Esophagus (tissue), 2 donors: ENCODE data around the gene ARG2. TPM values are rescaled to one million over a fixed set of nuclear protein-coding genes. Genes with fewer than 3 reads are reported as not detected.
"Not testable (repeated sequence)": the region's sequence is repeated elsewhere in the genome, so short reads cannot be mapped to it uniquely, and the experiment has no call there.

Source experiments
- H3K27ac ChIP-seq, 2 donors: one replicate each; pipeline ENCODE4 v1.5.1; 2013; ENCODE audit warnings: low read depth in 2 of 2, mild to moderate bottlenecking in 2 of 2, inconsistent platforms in 1 of 2, low read length in 1 of 2, moderate library complexity in 1 of 2
- H3K27me3 ChIP-seq, 2 donors: one replicate each; pipeline ENCODE4 v1.6.1; 2013; ENCODE audit warnings: low read length in 2 of 2, control low read depth in 1 of 2, mild to moderate bottlenecking in 1 of 2; ENCODE audit not compliant: insufficient read depth in 2 of 2, control insufficient read depth in 1 of 2
- H3K36me3 ChIP-seq, 2 donors: one replicate each; pipeline ENCODE4 v1.6.1; 2013; ENCODE audit warnings: low read length in 1 of 2; ENCODE audit not compliant: control insufficient read depth in 2 of 2, insufficient read depth in 2 of 2
- H3K4me1 ChIP-seq, 2 donors: one replicate each; pipeline ENCODE4 v1.6.1; 2013; ENCODE audit warnings: low read length in 1 of 2; ENCODE audit not compliant: control insufficient read depth in 2 of 2, insufficient read depth in 2 of 2
- H3K4me3 ChIP-seq, 2 donors: one replicate each; pipeline ENCODE4 v1.5.1; 2013; ENCODE audit warnings: low read length in 2 of 2, mild to moderate bottlenecking in 2 of 2, low read depth in 1 of 2, moderate library complexity in 1 of 2
- H3K9me3 ChIP-seq, 2 donors: one replicate each; pipeline ENCODE4 v1.6.1; 2013; ENCODE audit warnings: mild to moderate bottlenecking in 2 of 2, low read depth in 1 of 2, low read length in 1 of 2, moderate library complexity in 1 of 2; ENCODE audit not compliant: control insufficient read depth in 2 of 2, insufficient read depth in 1 of 2
- WGBS, 2 donors: extraction: QIAGEN DNeasy Blood & Tissue Kit; methylation state at CpG; one replicate each; pipeline ENCODE4 v1.1.7; 2013; 5-methylcytosine and 5-hydroxymethylcytosine counted together
- polyA plus RNA-seq, 2 donors: library from polyadenylated mRNA; stranded (reverse); fragments of 200-250 nt; gene quantifications; one replicate each; pipeline ENCODE4 v1.2.3, GENCODE V29; 2013
- donor health status: healthy with polysubstance abuse.
- donor health status: Bipolar disorder and iron deficiency.

Gene ARG2
- polyA plus RNA-seq, 2 donors: 12.2 to 30.4 TPM

DNA sequence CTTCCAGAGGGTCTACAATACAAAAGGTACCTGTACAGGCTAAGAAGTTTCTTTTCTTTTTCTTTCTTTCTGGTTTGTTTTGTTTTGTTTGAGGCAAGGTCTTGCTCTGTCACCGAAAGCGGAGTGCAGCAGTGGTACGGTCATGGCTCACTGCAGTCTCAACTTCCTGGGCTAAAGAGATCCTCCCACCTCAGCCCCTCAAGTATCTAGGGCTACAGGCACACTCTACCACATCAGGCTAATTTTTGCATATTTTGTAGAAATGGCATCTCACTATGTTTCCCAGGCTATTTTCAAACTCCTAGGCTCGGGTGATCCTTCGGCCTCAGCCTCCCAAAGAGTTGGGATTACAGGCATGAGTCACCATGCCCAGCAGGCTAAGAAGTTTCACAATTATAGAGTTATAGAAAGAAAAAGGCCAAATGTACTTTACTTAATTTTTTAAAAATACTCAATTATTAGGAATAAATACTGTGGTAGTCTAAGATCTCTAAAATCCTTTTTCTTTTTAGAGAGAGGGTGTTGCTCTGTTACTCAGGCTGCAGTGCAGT lies 16.6 kb upstream of the ARG2 start:
- no peaks in the 10 kb centered on the region for H3K27me3 ChIP-seq
- H3K27ac ChIP-seq: no peak overlapping the region
- H3K36me3 ChIP-seq: no peaks in the 10 kb centered on the region
- H3K4me1 ChIP-seq: peaks cover 0 to 3% of the 10 kb centered on the region in 2 donors
- WGBS, 2 donors: 66% methylated on average over 5 of the region's 5 CpGs
- no peaks in the 10 kb centered on the region for H3K9me3 ChIP-seq
- H3K4me3 ChIP-seq: no peak overlapping the region

GRCh38 chr14:67607646-67608045 lies 12.1 kb upstream of the ARG2 start:
- Histone ChIP-seq H3K27me3 (no peaks in the 10 kb centered on the region), H3K4me1 (no peaks in the 10 kb centered on the region), H3K9me3 (no peaks in the 10 kb centered on the region), H3K27ac (no peak overlapping the region), H3K4me3 (no peak overlapping the region), H3K36me3 (no peaks in the 10 kb centered on the region)
- 92 to 93% methylated on average over 5 of the region's 5 CpGs for WGBS, 2 donors

GRCh38 chr14:67609642-67610310 lies 9.9 kb upstream of the ARG2 start:
- H3K4me1 ChIP-seq: no peaks in the 10 kb centered on the region
- no peaks in the 10 kb centered on the region for H3K27me3 ChIP-seq
- WGBS, 2 donors: 64 to 73% methylated on average over 10 of the region's 10 CpGs

DNA sequence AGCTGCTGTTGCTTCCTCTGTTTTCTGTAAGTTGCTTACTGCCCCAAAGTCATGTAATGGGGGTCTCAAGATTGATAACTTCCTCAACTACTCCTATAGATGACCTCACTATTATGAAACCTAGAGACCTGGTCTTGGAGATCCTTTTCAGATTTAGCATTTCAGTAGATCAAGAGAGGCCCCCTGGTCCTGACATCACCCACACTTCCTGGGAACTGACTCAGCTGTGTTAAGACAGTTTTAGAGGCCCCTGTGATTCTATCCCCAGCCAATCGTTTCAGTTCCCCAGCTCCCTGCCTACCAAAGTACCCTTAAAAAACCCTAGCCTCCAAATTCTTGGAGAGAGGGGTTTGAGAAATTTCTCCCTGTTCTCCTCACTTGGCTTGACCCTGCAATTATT lies 9.2 kb upstream of the ARG2 start:
- Histone ChIP-seq H3K9me3 (no peaks in the 10 kb centered on the region), H3K27me3 (no peaks in the 10 kb centered on the region), H3K4me1 (no peaks in the 10 kb centered on the region), H3K36me3 (no peaks in the 10 kb centered on the region), H3K4me3 (no peak overlapping the region), H3K27ac (no peak overlapping the region)
- WGBS, 2 donors: 42 to 73% methylated on average over 1 of the region's 1 CpG

More at GRCh38 chr14:67609642-67610310, 9.9 kb upstream of the ARG2 start:
- Histone ChIP-seq H3K27ac (no peak overlapping the region), H3K4me3 (no peak overlapping the region), H3K9me3 (no peaks in the 10 kb centered on the region), H3K36me3 (no peaks in the 10 kb centered on the region)

DNA sequence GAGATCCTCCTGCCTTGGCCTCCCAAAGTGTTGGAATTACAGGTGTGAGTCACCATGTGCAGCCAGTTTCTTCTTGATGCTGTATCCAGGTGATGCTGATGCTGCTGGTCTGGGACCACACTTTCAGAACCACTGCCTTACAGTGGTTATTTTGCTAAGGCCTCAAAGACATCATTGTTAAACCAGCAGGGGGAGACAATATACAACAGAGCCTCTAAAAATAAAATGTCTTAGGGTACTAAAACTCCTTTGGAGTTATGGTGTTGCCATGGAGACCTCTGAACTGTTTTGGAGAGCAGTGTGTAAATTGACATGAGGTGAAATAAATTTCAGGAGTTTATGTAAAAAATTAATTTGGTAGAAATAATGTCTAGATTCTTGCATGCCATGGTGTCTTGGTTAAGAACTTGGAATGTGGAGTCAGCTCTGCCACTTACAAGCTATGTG lies 1.1 kb upstream of the ARG2 start:
- Histone ChIP-seq H3K27ac (no peak overlapping the region), H3K36me3 (no peaks in the 10 kb centered on the region), H3K27me3 (no peaks in the 10 kb centered on the region), H3K9me3 (no peaks in the 10 kb centered on the region), H3K4me3 (no peak overlapping the region), H3K4me1 (peaks cover 0 to 2% of the 10 kb centered on the region in 2 donors)

DNA sequence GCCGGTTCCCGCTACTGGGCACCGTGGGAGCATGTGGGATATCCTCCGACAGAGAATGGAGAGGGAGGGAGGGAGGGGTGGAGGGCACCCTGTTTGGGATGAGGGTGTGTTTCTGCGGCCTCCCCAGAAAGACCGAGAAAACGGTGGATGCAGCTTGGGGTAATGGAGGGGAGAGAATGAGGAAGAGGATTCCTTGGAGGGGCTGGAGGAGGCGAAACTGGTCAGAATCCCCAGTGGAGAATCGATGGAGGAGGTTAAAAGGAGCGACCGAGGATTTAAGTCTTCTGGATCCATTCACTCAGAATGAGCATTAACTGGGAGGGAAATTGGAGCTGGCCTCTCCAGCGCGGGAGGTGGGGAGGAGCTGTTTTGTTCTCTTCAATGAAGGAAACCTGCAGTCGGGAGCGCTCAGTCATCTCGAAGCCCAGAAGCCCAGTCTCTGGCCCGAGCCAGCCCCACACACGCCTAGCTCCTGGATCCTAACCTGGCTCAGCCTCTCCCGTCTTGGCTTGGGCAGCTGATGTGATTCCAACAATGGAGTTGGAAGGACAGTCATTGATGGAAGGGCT lies 581 bp downstream of the ARG2 start:
- Histone ChIP-seq H3K4me1 (peaks cover 0 to 2% of the 10 kb centered on the region in 2 donors), H3K36me3 (no peaks in the 10 kb centered on the region), H3K4me3 (peak overlapping the region; percentile 64 to 72), H3K9me3 (no peaks in the 10 kb centered on the region), H3K27me3 (no peaks in the 10 kb centered on the region), H3K27ac (peak overlapping the region; percentile 40 to 88)
- 5% methylated on average over 19 of the region's 19 CpGs for WGBS, 2 donors

DNA sequence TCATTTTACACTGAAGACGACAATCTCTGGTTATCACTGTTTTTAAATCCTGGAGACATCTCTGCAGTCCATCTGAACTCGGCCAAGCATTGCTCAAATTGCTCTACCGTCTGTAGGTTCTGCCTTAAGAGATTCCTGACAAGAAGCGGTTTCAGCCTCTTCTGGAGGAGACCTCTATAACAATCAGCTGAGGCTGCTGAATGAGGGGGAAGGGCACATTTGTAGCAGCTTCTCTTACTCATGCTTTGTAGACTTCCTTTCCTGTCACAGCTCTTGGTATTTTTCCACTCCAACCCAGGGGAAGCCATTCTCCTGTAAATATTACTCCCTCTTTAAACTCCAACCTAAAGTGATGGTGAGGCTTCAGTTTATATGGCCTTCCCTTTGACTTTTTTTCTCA lies 3.0 kb downstream of the ARG2 start:
- 64 to 77% methylated on average over 4 of the region's 4 CpGs for WGBS, 2 donors
- Histone ChIP-seq H3K27me3 (no peaks in the 10 kb centered on the region), H3K36me3 (no peaks in the 10 kb centered on the region), H3K9me3 (no peaks in the 10 kb centered on the region), H3K4me1 (peaks cover 0 to 2% of the 10 kb centered on the region in 2 donors), H3K27ac (peak overlapping the region; percentile 4 to 22), H3K4me3 (no peak overlapping the region)

- H3K27ac ChIP-seq: peak overlapping the region in 1 of 2 donors; percentile 4
- H3K27me3 ChIP-seq: no peaks in the 10 kb centered on the region
- WGBS, 2 donors: 22 to 43% methylated on average over 2 of the region's 2 CpGs
- no peaks in the 10 kb centered on the region for H3K36me3 ChIP-seq
- peaks cover 0 to 2% of the 10 kb centered on the region in 2 donors for H3K4me1 ChIP-seq
- H3K4me3 ChIP-seq: no peak overlapping the region
- H3K9me3 ChIP-seq: no peaks in the 10 kb centered on the region
These were observed 3.4 kb downstream of the ARG2 start for GRCh38 chr14:67623114-67623513.

DNA sequence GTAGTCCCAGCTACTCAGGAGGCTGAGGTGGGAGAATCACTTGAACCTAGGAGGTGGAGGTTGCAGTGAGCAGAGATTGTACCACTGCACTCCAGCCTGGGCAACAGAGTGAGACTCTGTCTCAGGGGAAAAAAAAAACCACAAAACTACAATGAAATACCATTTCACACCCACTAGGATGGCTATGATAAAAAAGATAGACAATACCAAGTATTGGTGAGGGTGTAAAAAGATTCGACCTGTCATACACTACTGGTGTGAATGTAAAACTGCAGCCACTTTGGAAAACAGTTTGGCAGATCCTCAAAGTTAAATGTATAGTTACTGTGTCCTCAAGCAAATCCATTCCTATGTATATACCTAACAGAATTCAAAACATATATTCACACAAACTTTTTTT lies 6.4 kb downstream of the ARG2 start:
- WGBS, 2 donors: 85 to 91% methylated on average over 1 of the region's 1 CpG
- H3K4me1 ChIP-seq, H3K27me3 ChIP-seq, H3K36me3 ChIP-seq, H3K4me3 ChIP-seq, H3K9me3 ChIP-seq, H3K27ac ChIP-seq: not testable (repeated sequence)

GRCh38 chr14:67627519-67627918 lies 7.8 kb downstream of the ARG2 start:
- Histone ChIP-seq H3K36me3 (no peaks in the 10 kb centered on the region), H3K27ac (no peak overlapping the region), H3K9me3 (no peaks in the 10 kb centered on the region), H3K27me3 (no peaks in the 10 kb centered on the region), H3K4me3 (no peak overlapping the region), H3K4me1 (no peaks in the 10 kb centered on the region)
